Epithelial cell of esophagus (primary cell): ENCODE data around the gene KIF2A.

Experiments
- DNase-seq: peaks from one replicate; pipeline ENCODE4 v3.0.0; 2010; ENCODE audit warnings: low read depth
- H3K4me3 ChIP-seq: 2 replicates; pipeline ENCODE4 v1.5.1; 2011; ENCODE audit warnings: mild to moderate bottlenecking, low read length, control low read depth
- CTCF ChIP-seq: IDR thresholded peaks from 2 replicates; pipeline ENCODE4 v1.5.1; 2011; ENCODE audit warnings: low read depth, mild to moderate bottlenecking, low read length, control low read depth, inconsistent platforms; ENCODE audit not compliant: insufficient read depth; ENCODE audit errors: missing control alignments

Gene KIF2A

GRCh38 chr5:62305715-62306322, at the start of gene KIF2A:
TSS of gene KIF2A (plus strand) at chr5:62306206. CDS start at chr5:62306473, 267 bp downstream.
- TF ChIP-seq CTCF = no peak

GRCh38 chr5:62257020-62257367, 49.0 kb upstream of the KIF2A start:
- H3K4me3 ChIP-seq = no peak overlapping the region
- no peak for TF ChIP-seq CTCF
- no peak for DNase-seq

More at GRCh38 chr5:62305715-62306322, at the start of gene KIF2A:
- peak; percentile 95 for DNase-seq
- H3K4me3 ChIP-seq = peak within 1 kb of the TSS; percentile 79

GRCh38 chr5:62258654-62259053, 47.4 kb upstream of the KIF2A start:
- DNase-seq = no peak
- H3K4me3 ChIP-seq = no peak overlapping the region
- no peak for TF ChIP-seq CTCF

- TF ChIP-seq CTCF = no peak
- no peak for DNase-seq
- H3K4me3 ChIP-seq = no peak overlapping the region
Measured at GRCh38 chr5:62259699-62260250, 46.2 kb upstream of the KIF2A start.

- no peak for TF ChIP-seq CTCF
- no peak overlapping the region for H3K4me3 ChIP-seq
- DNase-seq = no peak
Measured at GRCh38 chr5:62260513-62260912, 45.5 kb upstream of the KIF2A start.

- H3K4me3 ChIP-seq = no peak overlapping the region
- TF ChIP-seq CTCF = no peak
- DNase-seq = no peak
Measured at GRCh38 chr5:62263401-62263800, 42.6 kb upstream of the KIF2A start.

GRCh38 chr5:62265648-62266112, 40.3 kb upstream of the KIF2A start:
- H3K4me3 ChIP-seq = no peak overlapping the region
- no peak for TF ChIP-seq CTCF
- DNase-seq = no peak
